Stimulated activated CD8-positive, alpha-beta memory T cell treated with anti-CD3 and anti-CD28 coated beads, Interleukin-4, amount 100 ng/mL, for 24 hours (primary cell): ENCODE data around the gene PRKD1.
"Not testable (repeated sequence)": the region's sequence is repeated elsewhere in the genome, so short reads cannot be mapped to it uniquely, and the experiment has no call there.

Experiments
- DNase-seq: peaks from one replicate; pipeline ENCODE4 v3.0.0-alpha.2; 2020; ENCODE audit warnings: low read depth

PRKD1 gene

GRCh38 chr14:29740491-29740890 is 187.2 kb downstream of the PRKD1 start:
- no peak for DNase-seq

GRCh38 chr14:29738950-29739349 is 188.7 kb downstream of the PRKD1 start:
- no peak for DNase-seq

- DNase-seq: no peak
Measured at GRCh38 chr14:29738056-29738455, 189.6 kb downstream of the PRKD1 start.

- DNase-seq: no peak
Measured at GRCh38 chr14:29735459-29735858, 192.2 kb downstream of the PRKD1 start.

GRCh38 chr14:29734732-29735131 is 192.9 kb downstream of the PRKD1 start:
- DNase-seq: no peak

GRCh38 chr14:29726560-29727331 is 200.9 kb downstream of the PRKD1 start:
- DNase-seq: not testable (repeated sequence)

GRCh38 chr14:29724991-29725390 is 202.7 kb downstream of the PRKD1 start:
- DNase-seq: no peak

- no peak for DNase-seq
Measured at GRCh38 chr14:29722831-29723230, 204.8 kb downstream of the PRKD1 start.

GRCh38 chr14:29721586-29721985 is 206.1 kb downstream of the PRKD1 start:
- DNase-seq: no peak

GRCh38 chr14:29717901-29718300 is 209.7 kb downstream of the PRKD1 start:
- no peak for DNase-seq

- no peak for DNase-seq
Measured at GRCh38 chr14:29716150-29716549, 211.5 kb downstream of the PRKD1 start.

GRCh38 chr14:29712601-29713000 is 215.0 kb downstream of the PRKD1 start:
- no peak for DNase-seq

GRCh38 chr14:29710015-29710414 is 217.6 kb downstream of the PRKD1 start:
- DNase-seq: no peak

GRCh38 chr14:29709490-29709889 is 218.2 kb downstream of the PRKD1 start:
- DNase-seq: no peak

- no peak for DNase-seq
Measured at GRCh38 chr14:29706700-29707099, 220.9 kb downstream of the PRKD1 start.

GRCh38 chr14:29705801-29706200 is 221.8 kb downstream of the PRKD1 start:
- no peak for DNase-seq

GRCh38 chr14:29689597-29689996 is 238.1 kb downstream of the PRKD1 start:
- not testable (repeated sequence) for DNase-seq

- no peak for DNase-seq
Measured at GRCh38 chr14:29687866-29688265, 239.8 kb downstream of the PRKD1 start.

- no peak for DNase-seq
Measured at GRCh38 chr14:29687071-29687765, 240.4 kb downstream of the PRKD1 start.

GRCh38 chr14:29684926-29685325 is 242.7 kb downstream of the PRKD1 start:
- no peak for DNase-seq

- DNase-seq: no peak
Measured at GRCh38 chr14:29682789-29683188, 244.9 kb downstream of the PRKD1 start.

- no peak for DNase-seq
Measured at GRCh38 chr14:29681316-29681715, 246.3 kb downstream of the PRKD1 start.

GRCh38 chr14:29674566-29675285 is 252.9 kb downstream of the PRKD1 start:
- no peak for DNase-seq
